ENCODE data around the gene PPAN.

DNA sequence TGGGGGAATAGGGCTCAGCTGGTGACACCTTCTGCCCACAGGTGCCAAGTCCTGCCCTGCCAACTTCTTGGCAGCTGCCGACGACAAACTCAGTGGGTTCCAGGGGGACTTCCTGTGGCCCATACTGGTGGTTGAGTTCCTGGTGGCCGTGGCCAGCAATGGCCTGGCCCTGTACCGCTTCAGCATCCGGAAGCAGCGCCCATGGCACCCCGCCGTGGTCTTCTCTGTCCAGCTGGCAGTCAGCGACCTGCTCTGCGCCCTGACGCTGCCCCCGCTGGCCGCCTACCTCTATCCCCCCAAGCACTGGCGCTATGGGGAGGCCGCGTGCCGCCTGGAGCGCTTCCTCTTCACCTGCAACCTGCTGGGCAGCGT, 7.4 kb downstream of the PPAN start:
- TF ChIP-seq, protein P1, sequence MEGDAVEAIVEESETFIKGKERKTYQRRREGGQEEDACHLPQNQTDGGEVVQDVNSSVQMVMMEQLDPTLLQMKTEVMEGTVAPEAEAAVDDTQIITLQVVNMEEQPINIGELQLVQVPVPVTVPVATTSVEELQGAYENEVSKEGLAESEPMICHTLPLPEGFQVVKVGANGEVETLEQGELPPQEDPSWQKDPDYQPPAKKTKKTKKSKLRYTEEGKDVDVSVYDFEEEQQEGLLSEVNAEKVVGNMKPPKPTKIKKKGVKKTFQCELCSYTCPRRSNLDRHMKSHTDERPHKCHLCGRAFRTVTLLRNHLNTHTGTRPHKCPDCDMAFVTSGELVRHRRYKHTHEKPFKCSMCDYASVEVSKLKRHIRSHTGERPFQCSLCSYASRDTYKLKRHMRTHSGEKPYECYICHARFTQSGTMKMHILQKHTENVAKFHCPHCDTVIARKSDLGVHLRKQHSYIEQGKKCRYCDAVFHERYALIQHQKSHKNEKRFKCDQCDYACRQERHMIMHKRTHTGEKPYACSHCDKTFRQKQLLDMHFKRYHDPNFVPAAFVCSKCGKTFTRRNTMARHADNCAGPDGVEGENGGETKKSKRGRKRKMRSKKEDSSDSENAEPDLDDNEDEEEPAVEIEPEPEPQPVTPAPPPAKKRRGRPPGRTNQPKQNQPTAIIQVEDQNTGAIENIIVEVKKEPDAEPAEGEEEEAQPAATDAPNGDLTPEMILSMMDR (IDR thresholded peaks at IDR 0.05; ENCODE audit: low read depth, low read length) = no peak
- TF ChIP-seq EZH2phosphoT487 (IDR thresholded peaks at IDR 0.05; ENCODE audit: low read depth) = no peak

Measured in OCI-LY3 (cell line).